ENCODE measurements around the gene TAB2.
A peak's percentile ranks its signal among the peaks of the same experiment; 100 is the strongest.

Gene TAB2

GRCh38 chr6:149435919-149436586 lies 118.5 kb downstream of the TAB2 start:
- in situ Hi-C loops (cut with MboI; ENCODE audit: low sequenced_read_pairs, unreplicated experiment): loop anchor here (10.0 to 25.0 kb wide), 2 partner anchors 401 to 849 kb away; no protein-coding TSS in a partner anchor
- no peak for DNase-seq (ENCODE audit: low spot score)
- no peak for TF ChIP-seq CTCF (IDR thresholded peaks at IDR 0.05; ENCODE audit: borderline replicate concordance, control extremely low read depth, extremely low read depth, insufficient read depth, missing control alignments)

DNA sequence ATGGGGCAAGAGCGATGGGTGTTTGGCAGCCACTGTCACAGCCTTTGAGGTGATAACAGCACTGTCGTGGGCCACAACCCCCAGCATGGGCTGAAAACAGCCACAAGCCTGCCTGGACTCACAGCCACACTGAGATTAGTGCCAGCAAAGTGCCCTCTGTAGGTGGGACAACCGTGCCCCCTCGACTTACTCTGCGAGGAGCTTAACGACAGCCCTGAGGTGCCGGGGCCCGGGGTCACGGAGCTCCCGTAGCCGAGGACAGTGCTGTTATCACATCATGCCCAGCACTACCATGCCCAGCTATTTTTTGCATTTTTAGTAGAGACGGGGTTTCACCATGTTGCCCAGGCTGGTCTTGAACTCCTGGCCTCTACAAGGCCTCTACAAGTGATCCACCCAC lies 119.1 kb downstream of the TAB2 start:
- no peak for DNase-seq (ENCODE audit: low spot score)
- in situ Hi-C loops (cut with MboI; ENCODE audit: low sequenced_read_pairs, unreplicated experiment): loop anchor here (10.0 to 25.0 kb wide), 2 partner anchors 402 to 849 kb away; no protein-coding TSS in a partner anchor
- no peak for TF ChIP-seq CTCF (IDR thresholded peaks at IDR 0.05; ENCODE audit: borderline replicate concordance, control extremely low read depth, extremely low read depth, insufficient read depth, missing control alignments)

DNA sequence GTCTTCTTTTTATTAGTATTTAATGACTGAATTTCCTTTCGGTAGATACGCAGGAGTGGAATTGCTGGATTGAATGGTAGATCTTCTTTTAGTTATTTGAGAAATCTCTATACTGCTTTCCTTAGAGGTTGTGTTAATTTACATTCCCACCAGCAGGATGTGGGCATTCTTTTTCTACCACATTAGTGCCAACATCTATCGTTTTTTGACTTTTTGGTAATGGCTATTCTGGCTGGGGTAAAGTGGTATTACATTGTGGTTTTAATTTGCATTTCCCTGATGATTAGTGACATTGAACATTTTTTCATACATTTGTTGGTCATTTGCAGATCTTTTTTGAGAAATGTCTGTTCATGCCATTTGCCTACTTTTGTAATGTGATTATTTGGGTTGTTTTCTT lies 119.7 kb downstream of the TAB2 start:
- in situ Hi-C loops (cut with MboI; ENCODE audit: low sequenced_read_pairs, unreplicated experiment): loop anchor here (10.0 to 25.0 kb wide), 2 partner anchors 402 to 850 kb away; no protein-coding TSS in a partner anchor
- DNase-seq (ENCODE audit: low spot score): no peak
- TF ChIP-seq CTCF (IDR thresholded peaks at IDR 0.05; ENCODE audit: borderline replicate concordance, control extremely low read depth, extremely low read depth, insufficient read depth, missing control alignments): no peak

- DNase-seq (ENCODE audit: low spot score): peak; percentile 31
- no peak for TF ChIP-seq CTCF (IDR thresholded peaks at IDR 0.05; ENCODE audit: borderline replicate concordance, control extremely low read depth, extremely low read depth, insufficient read depth, missing control alignments)
- in situ Hi-C loops (cut with MboI; ENCODE audit: low sequenced_read_pairs, unreplicated experiment): loop anchor here (10.0 to 25.0 kb wide), 2 partner anchors 404 to 852 kb away; no protein-coding TSS in a partner anchor
Measured at GRCh38 chr6:149438855-149439254, 121.3 kb downstream of the TAB2 start.

DNA sequence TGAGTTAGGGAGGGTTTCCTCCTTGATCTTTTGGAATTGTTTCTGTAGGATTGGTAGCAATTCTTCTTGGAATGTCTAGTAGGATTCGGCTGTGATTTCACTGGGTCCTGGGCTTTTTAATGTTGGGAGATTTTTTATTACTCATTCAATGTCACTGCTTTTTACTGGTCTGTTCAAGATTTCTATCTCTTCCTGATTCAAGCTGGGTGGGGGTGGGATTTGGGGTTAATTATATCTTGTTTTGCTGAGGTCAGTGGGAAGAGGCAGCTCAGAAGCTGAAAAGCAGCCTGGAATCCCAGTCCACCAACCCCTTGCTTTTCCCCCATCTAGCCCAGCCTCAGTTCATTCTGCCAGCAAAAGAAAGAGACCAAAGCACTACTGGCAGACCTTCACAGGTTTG lies 122.1 kb downstream of the TAB2 start:
- in situ Hi-C loops (cut with MboI; ENCODE audit: low sequenced_read_pairs, unreplicated experiment): loop anchor here (10.0 to 25.0 kb wide), 2 partner anchors 405 to 852 kb away; no protein-coding TSS in a partner anchor

More for the DNA sequence above, 122.1 kb downstream of the TAB2 start:
- TF ChIP-seq CTCF (IDR thresholded peaks at IDR 0.05; ENCODE audit: borderline replicate concordance, control extremely low read depth, extremely low read depth, insufficient read depth, missing control alignments): no peak
- DNase-seq (ENCODE audit: low spot score): no peak

All from GM13976 (cell line).